OCI-LY1 (cell line): ENCODE results near the gene PCGF3.
"Not testable (repeated sequence)": the region's sequence is repeated elsewhere in the genome, so short reads cannot be mapped to it uniquely, and the experiment has no call there.

ENCODE experiments used
- H2AFZ ChIP-seq: fragments of 200-600 bp; sonication (generic), shearing (Covaris generic); 2 replicates; pipeline ENCODE4 v1.6.0; 2014; ENCODE audit warnings: antibody characterized with exemption, mild to moderate bottlenecking, low read length
- H3F3A ChIP-seq: fragments of 200-600 bp; sonication (generic), shearing (Covaris generic); 2 replicates; pipeline ENCODE4 v1.6.0; 2014; ENCODE audit warnings: mild to moderate bottlenecking, antibody characterized with exemption, low read length, moderate library complexity; ENCODE audit not compliant: insufficient read depth
- H3K27ac ChIP-seq: fragments of 200-600 bp; sonication (generic); 2 replicates; pipeline ENCODE4 v1.5.1; 2014; ENCODE audit warnings: low read length, mixed run types, mild to moderate bottlenecking, low read depth; ENCODE audit not compliant: poor library complexity, severe bottlenecking
- H3K27me3 ChIP-seq: fragments of 200-600 bp; sonication (generic); 2 replicates; pipeline ENCODE4 v1.6.0; 2014; ENCODE audit warnings: antibody characterized with exemption, mild to moderate bottlenecking, low read length, moderate library complexity; ENCODE audit not compliant: insufficient read depth
- H3K36me3 ChIP-seq: fragments of 200-600 bp; sonication (generic); 2 replicates; pipeline ENCODE4 v1.6.1; 2014; ENCODE audit warnings: mild to moderate bottlenecking, antibody characterized with exemption, low read length, moderate library complexity, mixed read lengths; ENCODE audit not compliant: insufficient read depth
- H3K4me1 ChIP-seq: fragments of 200-600 bp; sonication (generic); 2 replicates; pipeline ENCODE4 v1.5.1; 2014; ENCODE audit warnings: mild to moderate bottlenecking, low read length, moderate library complexity; ENCODE audit not compliant: insufficient read depth, severe bottlenecking
- H3K4me2 ChIP-seq: fragments of 200-600 bp; sonication (generic), shearing (Covaris generic); 2 replicates; pipeline ENCODE4 v1.6.1; 2014; ENCODE audit warnings: low read length
- H3K4me3 ChIP-seq: fragments of 200-600 bp; sonication (generic); 2 replicates; pipeline ENCODE4 v1.5.1; 2014; ENCODE audit warnings: low read length, low read depth, mild to moderate bottlenecking, mixed read lengths; ENCODE audit not compliant: poor library complexity, severe bottlenecking
- H3K79me2 ChIP-seq: fragments of 200-600 bp; shearing (Covaris generic); 2 replicates; pipeline ENCODE4 v1.6.1; 2016; ENCODE audit warnings: mixed run types, low read length, mixed read lengths; ENCODE audit not compliant: insufficient read depth
- H3K9ac ChIP-seq: fragments of 200-600 bp; sonication (generic), shearing (Covaris generic); 2 replicates; pipeline ENCODE4 v1.6.1; 2014; ENCODE audit warnings: mild to moderate bottlenecking, low read length, mixed read lengths
- H3K9me2 ChIP-seq: fragments of 200-600 bp; sonication (generic), shearing (Covaris generic); 2 replicates; pipeline ENCODE4 v1.6.1; 2014; ENCODE audit warnings: low read depth, mild to moderate bottlenecking, low read length, mixed read lengths
- H3K9me3 ChIP-seq: fragments of 200-600 bp; shearing (Covaris generic); 2 replicates; pipeline ENCODE4 v1.6.1; 2014; ENCODE audit warnings: low read length, mixed read lengths
- H4K20me1 ChIP-seq: fragments of 200-600 bp; sonication (generic), shearing (Covaris generic); 2 replicates; pipeline ENCODE4 v1.6.0; 2016; ENCODE audit warnings: mild to moderate bottlenecking, low read length; ENCODE audit not compliant: insufficient read depth
- CTCF ChIP-seq: fragments of 200-600 bp; sonication (generic), shearing (Covaris generic); IDR thresholded peaks from 2 replicates; pipeline ENCODE4 v1.5.1; 2017; ENCODE audit warnings: mild to moderate bottlenecking, antibody characterized with exemption, low read length, moderate library complexity, mixed read lengths
- EZH2 ChIP-seq: fragments of 200-600 bp; sonication (generic), shearing (Covaris generic); IDR thresholded peaks from 2 replicates; pipeline ENCODE4 v1.8.0; 2017; ENCODE audit warnings: borderline replicate concordance, mixed run types, mild to moderate bottlenecking, antibody characterized with exemption, low read length, moderate library complexity, mixed read lengths

Gene PCGF3

GRCh38 chr4:772118-772517, 66.5 kb downstream of the PCGF3 start:
- no peaks in the 10 kb centered on the region for H3K4me1 ChIP-seq
- no peaks in the 10 kb centered on the region for H3K9me3 ChIP-seq
- no peak overlapping the region for H3K4me2 ChIP-seq
- no peak overlapping the region for H3K9ac ChIP-seq
- H3K79me2 ChIP-seq, result 0 out of 2 replicates have a peak, but pooled peaks cover 4% of the 10 kb centered on the region
- no peaks in the 10 kb centered on the region for H3F3A ChIP-seq
- H3K9me2 ChIP-seq, result no peaks in the 10 kb centered on the region
- H3K27ac ChIP-seq, result no peak overlapping the region
- no peak overlapping the region for H3K4me3 ChIP-seq
- peaks cover 79% of the 10 kb centered on the region for H3K36me3 ChIP-seq
- H2AFZ ChIP-seq, result no peak overlapping the region
- H3K27me3 ChIP-seq, result no peaks in the 10 kb centered on the region
- no peaks in the 10 kb centered on the region for H4K20me1 ChIP-seq
- TF ChIP-seq EZH2 (no peak), CTCF (no peak)

GRCh38 chr4:772776-773175, 67.1 kb downstream of the PCGF3 start:
- Histone ChIP-seq H4K20me1 (no peaks in the 10 kb centered on the region), H3K27me3 (no peaks in the 10 kb centered on the region), H3K36me3 (peaks cover 79% of the 10 kb centered on the region), H3K27ac (no peak overlapping the region), H3K4me2 (no peak overlapping the region), H3K9me2 (no peaks in the 10 kb centered on the region), H3K9ac (no peak overlapping the region), H3K4me3 (no peak overlapping the region), H3K79me2 (0 out of 2 replicates have a peak, but pooled peaks cover 4% of the 10 kb centered on the region), H3K9me3 (no peaks in the 10 kb centered on the region), H3F3A (no peaks in the 10 kb centered on the region), H2AFZ (no peak overlapping the region), H3K4me1 (no peaks in the 10 kb centered on the region)
- no peak for TF ChIP-seq CTCF
- TF ChIP-seq EZH2, result no peak

GRCh38 chr4:773214-773613, 67.6 kb downstream of the PCGF3 start:
- H4K20me1 ChIP-seq, result no peaks in the 10 kb centered on the region
- no peaks in the 10 kb centered on the region for H3K4me1 ChIP-seq
- H3K9ac ChIP-seq, result no peak overlapping the region
- H2AFZ ChIP-seq, result no peak overlapping the region
- H3K27ac ChIP-seq, result no peak overlapping the region
- H3K27me3 ChIP-seq, result no peaks in the 10 kb centered on the region
- TF ChIP-seq CTCF, result no peak
- TF ChIP-seq EZH2, result no peak
- H3K9me2 ChIP-seq, result no peaks in the 10 kb centered on the region
- H3K36me3 ChIP-seq, result peaks cover 80% of the 10 kb centered on the region
- H3K4me2 ChIP-seq, result no peak overlapping the region
- H3K79me2 ChIP-seq, result 0 out of 2 replicates have a peak, but pooled peaks cover 4% of the 10 kb centered on the region
- no peaks in the 10 kb centered on the region for H3F3A ChIP-seq
- no peaks in the 10 kb centered on the region for H3K9me3 ChIP-seq
- no peak overlapping the region for H3K4me3 ChIP-seq

- not testable (repeated sequence) for H2AFZ ChIP-seq, H4K20me1 ChIP-seq, H3K4me3 ChIP-seq, H3K4me2 ChIP-seq, H3K4me1 ChIP-seq, H3K79me2 ChIP-seq, H3K9ac ChIP-seq, H3K9me2 ChIP-seq, H3K9me3 ChIP-seq, H3F3A ChIP-seq, H3K27me3 ChIP-seq, H3K27ac ChIP-seq
- H3K36me3 ChIP-seq, result peaks cover 82% of the 10 kb centered on the region
These were observed 68.9 kb downstream of the PCGF3 start for GRCh38 chr4:774419-775092.

- H3F3A ChIP-seq, H3K4me3 ChIP-seq, H3K4me1 ChIP-seq, H3K79me2 ChIP-seq, H3K9me2 ChIP-seq, H3K9me3 ChIP-seq, H3K27me3 ChIP-seq, H2AFZ ChIP-seq, H3K4me2 ChIP-seq, H3K27ac ChIP-seq, H4K20me1 ChIP-seq, H3K9ac ChIP-seq: not testable (repeated sequence)
- H3K36me3 ChIP-seq, result peaks cover 82% of the 10 kb centered on the region
These were observed 69.9 kb downstream of the PCGF3 start for GRCh38 chr4:775485-775884.
